GM12878 (cell line): Measurements from ENCODE around the gene TPCN2. TPM values are rescaled to one million over a fixed set of nuclear protein-coding genes. Genes with fewer than 3 reads are reported as not detected.

Experiments
- ATAC-seq: fragments of 200-7000 bp; cut with Tn5 transposase; 3 replicates; pipeline ENCODE4 v1.9.1; 2020; ENCODE audit warnings: mild to moderate bottlenecking, moderate library complexity
- BruUV-seq: library from RNA; stranded (reverse); fragments of 400-500 nt; replicated peaks from 2 replicates; lab custom pipeline; 2021; lab: Mats Ljungman, UMichigan
- CTCF ChIA-PET: fragments of 300-600 bp; sonication (Branson Sonifier 250); formaldehyde crosslinking; extraction: SDS; loops from one replicate; lab custom pipeline; 2021; ENCODE audit warnings: inconsistent platforms; lab: Yijun Ruan, JAX
- POLR2A ChIA-PET: fragments of 350-600 bp; formaldehyde crosslinking; extraction: SDS; loops from one replicate; lab custom pipeline; 2021; ENCODE audit warnings: inconsistent platforms; lab: Charles Lee
- RAD21 ChIA-PET: fragments of 300-600 bp; sonication (Branson Sonifier 250); formaldehyde crosslinking; loops from one replicate; lab custom pipeline; 2023; ENCODE audit warnings: antibody characterized with exemption; ENCODE audit not compliant: unreplicated experiment; lab: Charles Lee
- SMC1A ChIA-PET: fragments of 300-600 bp; sonication (Branson Sonifier 250); formaldehyde crosslinking; loops from one replicate; lab custom pipeline; 2023; ENCODE audit not compliant: unreplicated experiment, uncharacterized antibody; lab: Charles Lee
- DNase-seq: peaks from one replicate; pipeline ENCODE4 v3.0.0-alpha.2; 2011; ENCODE audit warnings: low read depth, low spot score
- FAIRE-seq: peaks from 3 replicates; lab custom pipeline; 2011; peaks lifted over from hg19 to GRCh38; lab: Jason Lieb, UNC
- H2AFZ ChIP-seq: 2 replicates; pipeline ENCODE4 v1.6.0; 2011; ENCODE audit warnings: low read depth, low read length, control low read depth; ENCODE audit not compliant: control insufficient read depth
- H3K27ac ChIP-seq: 2 replicates; pipeline ENCODE4 v1.5.1; 2011; ENCODE audit warnings: control low read depth; ENCODE audit not compliant: control insufficient read depth, insufficient read depth
- H3K27me3 ChIP-seq, 2 experiments: replicated peaks in 1 of 2; 2 replicates each; pipeline versions ENCODE4 v1.6.0 to v1.6.1; 2011; ENCODE audit warnings: low read length in 1 of 2; ENCODE audit not compliant: control insufficient read depth in 2 of 2, insufficient read depth in 2 of 2
- H3K36me3 ChIP-seq, 2 experiments: 2 replicates each; pipeline ENCODE4 v1.5.1; 2011; ENCODE audit warnings: low read length in 1 of 2; ENCODE audit not compliant: control insufficient read depth in 2 of 2, insufficient read depth in 2 of 2
- H3K4me1 ChIP-seq: 2 replicates; pipeline ENCODE4 v1.6.1; 2011; ENCODE audit warnings: mild to moderate bottlenecking, low read length, moderate library complexity, mixed read lengths; ENCODE audit not compliant: control insufficient read depth, insufficient read depth
- H3K4me2 ChIP-seq: 2 replicates; pipeline ENCODE4 v1.6.0; 2011; ENCODE audit warnings: control low read depth; ENCODE audit not compliant: control insufficient read depth, insufficient read depth
- H3K4me3 ChIP-seq: fragments of 200-600 bp; sonication (generic); 2 replicates; pipeline ENCODE4 v1.5.1; 2016
- H3K79me2 ChIP-seq: 2 replicates; pipeline ENCODE4 v1.6.0; 2011; ENCODE audit warnings: low read length; ENCODE audit not compliant: control insufficient read depth, insufficient read depth
- H3K9ac ChIP-seq: 2 replicates; pipeline ENCODE4 v1.8.0; 2011; ENCODE audit warnings: low read length, control low read depth, mixed read lengths; ENCODE audit not compliant: control insufficient read depth, insufficient read depth
- H3K9me3 ChIP-seq: replicated peaks from 3 replicates; pipeline ENCODE4 v1.5.1; 2011; ENCODE audit warnings: mild to moderate bottlenecking, low read length; ENCODE audit not compliant: control insufficient read depth, insufficient read depth
- H4K20me1 ChIP-seq: 2 replicates; pipeline ENCODE4 v1.6.0; 2011; ENCODE audit not compliant: control insufficient read depth, insufficient read depth
- BHLHE40 ChIP-seq, 2 experiments: fragments of 450-650 bp in 1 of 2; IDR thresholded peaks; 2 replicates each; pipeline ENCODE4 v1.6.1; 2011 to 2017; ENCODE audit warnings: low read depth in 2 of 2, borderline replicate concordance in 1 of 2, improper control_type of control experiment in 1 of 2, low read length in 1 of 2, mild to moderate bottlenecking in 1 of 2
- CTCF ChIP-seq, 3 experiments: IDR thresholded peaks in 2 of 3; conservative IDR thresholded peaks in 1 of 3; 2 replicates each; pipeline ENCODE4 v1.5.1; 2011; ENCODE audit warnings: low read depth in 3 of 3, low read length in 3 of 3, mild to moderate bottlenecking in 3 of 3, control low read depth in 2 of 3, moderate library complexity in 2 of 3, inconsistent platforms in 1 of 3, mixed read lengths in 1 of 3; ENCODE audit not compliant: control insufficient read depth in 2 of 3, insufficient read depth in 1 of 3; ENCODE audit errors: extremely low read depth in 1 of 3
- EED ChIP-seq: sonication (generic); IDR thresholded peaks from 2 replicates; pipeline ENCODE4 v1.6.1; 2016; ENCODE audit warnings: antibody characterized with exemption, low read depth
- IKZF1 ChIP-seq: fragments of 450-650 bp; conservative IDR thresholded peaks from 2 replicates; pipeline ENCODE4 v1.6.1; 2017; ENCODE audit warnings: antibody characterized with exemption, mild to moderate bottlenecking
- RAD21 ChIP-seq: IDR thresholded peaks from 2 replicates; pipeline ENCODE4 v1.6.1; 2011; ENCODE audit warnings: mild to moderate bottlenecking, low read depth, low read length, moderate library complexity; ENCODE audit not compliant: insufficient read depth
- SMC3 ChIP-seq: IDR thresholded peaks from 2 replicates; pipeline ENCODE4 v1.6.1; 2011; ENCODE audit warnings: low read length, improper control_type of control experiment, borderline replicate concordance
- ZNF24 ChIP-seq: fragments of 450-650 bp; IDR thresholded peaks from 2 replicates; pipeline ENCODE4 v1.6.1; 2017; ENCODE audit warnings: antibody characterized with exemption, mild to moderate bottlenecking
- WGBS: methylation state at CpG from one replicate; pipeline ENCODE4 v1.1.6; 2016; ENCODE audit warnings: low lambda C conversion rate; ENCODE audit not compliant: insufficient replicate concordance, insufficient coverage; ENCODE audit errors: missing lambda C conversion rate; 5-methylcytosine and 5-hydroxymethylcytosine counted together
- in situ Hi-C: fragments of 300-500 bp; cut with MboI; formaldehyde crosslinking; loops from 9 replicates; pipeline ENCODE4 v1.14.3; 2018; ENCODE audit warnings: mixed read lengths
- intact Hi-C: fragments of 100-400 bp; cut with micrococcal nuclease; formaldehyde crosslinking; loops from one replicate; pipeline ENCODE4 v1.14.2; 2022; ENCODE audit not compliant: unreplicated experiment
- polyA plus RNA-seq, 11 experiments: library from polyadenylated mRNA; depleted of rRNA in 4 of 11; unstranded in 6 of 11; stranded (reverse) in 5 of 11; fragments of >200 nt; fragmentation: Nextera tagmentation in 4 of 11; fragmentation: Illumina TruSeq in 1 of 11; extraction: Ambion mirVana in 4 of 11; extraction: Trizol in 1 of 11; gene quantifications; 1 replicate in 1 of 11; 2 replicates in 10 of 11; pipeline versions ENCODE4 v1.2.1 to v1.2.3, GENCODE V29; 2011 to 2016; ENCODE audit warnings: inconsistent platforms in 2 of 11, missing spikeins in 2 of 11, low read depth in 1 of 11
- total RNA-seq, 4 experiments: library from RNA; depleted of rRNA in 3 of 4; stranded (reverse); fragments of >200 nt in 3 of 4; fragmentation: Illumina TruSeq in 1 of 4; extraction: Trizol in 1 of 4; gene quantifications; 2 replicates each; pipeline versions ENCODE4 v1.2.1 to v1.2.3, GENCODE V29; 2013 to 2021

Gene TPCN2
- total and polyA plus RNA-seq, 10 of the 15 experiments (the other 5 are each of a cell fraction or from before 2014, with no cell fraction given): 1.7 to 18.4 (median 8.4) TPM

GRCh38 chr11:69131644-69132300, 83.0 kb downstream of the TPCN2 start:
- no peak for DNase-seq
- Histone ChIP-seq H3K36me3 (no peaks in the 10 kb centered on the region), H3K27me3 (no peaks in the 10 kb centered on the region), H3K4me1 (peaks cover 14% of the 10 kb centered on the region), H3K9me3 (peaks cover 25% of the 10 kb centered on the region; the same call in 2 of the 3 replicates), H3K4me2 (no peak overlapping the region), H2AFZ (no peak overlapping the region), H3K9ac (no peak overlapping the region), H4K20me1 (no peaks in the 10 kb centered on the region)
- RAD21 ChIA-PET: interaction anchor here (0.5 to 2.8 kb wide), 14 partner anchors 19 to 539 kb away, joined by 3 to 14 read pairs (median 4); partner anchors contain the start of gene SMIM38
- ATAC-seq: no peak
- POLR2A ChIA-PET: no interaction called here
- intact Hi-C loops: no loop called here
- TF ChIP-seq IKZF1: 0 out of 2 replicates have a peak, but pooled peaks have one; percentile 34
- peak; percentile 54; the same call in 1 of the 2 replicates for TF ChIP-seq SMC3
- peak; percentile 63 for TF ChIP-seq RAD21
- peak; percentile 33 to 66 (median 33); a peak in 4 of 6 replicates for TF ChIP-seq CTCF (IDR thresholded peaks at IDR 0.05 in 2 of 3, conservative IDR thresholded peaks at IDR 0.05 in 1 of 3; ENCODE audit: control insufficient read depth in 2 of 3, extremely low read depth in 1 of 3, insufficient read depth in 1 of 3, low read depth in 3 of 3, low read length in 3 of 3)
- no peak for TF ChIP-seq EED
- no peak for TF ChIP-seq ZNF24
- TF ChIP-seq BHLHE40 (IDR thresholded peaks at IDR 0.05; ENCODE audit: borderline replicate concordance in 1 of 2, low read depth in 2 of 2, low read length in 1 of 2): peak in 1 of 2 experiments; percentile 36; a peak in 1 of 4 replicates
- TF ChIP-seq, all 136 proteins: peak for 5
- ChIA-PET CTCF (interaction anchor here (0.6 to 2.4 kb wide), 27 partner anchors 8 to 1332 kb away, joined by 3 to 9 read pairs (median 3); partner anchors contain the start of genes CCND1 and SMIM38), SMC1A (interaction anchor here (0.6 to 2.0 kb wide), 11 partner anchors 12 to 538 kb away, joined by 3 to 8 read pairs (median 3); no protein-coding TSS in a partner anchor)
- WGBS: 73% methylated on average over 15 of the region's 15 CpGs
- H3K4me3 ChIP-seq: no peak overlapping the region
- no TSS peak for BruUV-seq
- no peak overlapping the region for H3K27ac ChIP-seq
- no peaks in the 10 kb centered on the region for H3K79me2 ChIP-seq
- in situ Hi-C loops: no loop called here
- FAIRE-seq: no peak
